ENCODE data around the gene SENP1.

SENP1 gene

GRCh38 chr12:48033451-48033850 lies 72.4 kb downstream of the SENP1 start:
- no peak for DNase-seq

DNA sequence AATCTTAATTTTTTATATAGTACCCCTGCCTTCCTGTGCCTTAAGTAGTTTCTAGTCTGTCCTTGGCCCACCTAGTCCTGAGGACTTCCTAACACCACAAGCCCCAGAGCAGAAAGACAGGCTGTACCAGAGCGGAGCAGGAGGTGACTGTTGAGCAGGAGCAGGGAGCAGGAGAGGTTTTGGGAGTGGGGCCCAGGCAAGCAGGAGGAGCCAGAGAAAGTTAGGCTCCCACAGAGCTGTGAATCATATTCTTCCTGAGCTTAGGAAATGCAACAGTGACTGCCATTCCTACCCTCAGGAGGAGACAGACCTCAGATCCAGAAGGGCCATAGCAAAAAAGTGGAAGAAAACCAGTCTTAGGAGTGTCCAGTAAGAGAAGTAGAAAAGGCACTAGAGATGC lies 73.3 kb downstream of the SENP1 start:
- DNase-seq: no peak

- no peak for DNase-seq
Measured at GRCh38 chr12:48031135-48031960, 74.5 kb downstream of the SENP1 start.

GRCh38 chr12:48030173-48030650 lies 75.7 kb downstream of the SENP1 start:
- no peak for DNase-seq

DNA sequence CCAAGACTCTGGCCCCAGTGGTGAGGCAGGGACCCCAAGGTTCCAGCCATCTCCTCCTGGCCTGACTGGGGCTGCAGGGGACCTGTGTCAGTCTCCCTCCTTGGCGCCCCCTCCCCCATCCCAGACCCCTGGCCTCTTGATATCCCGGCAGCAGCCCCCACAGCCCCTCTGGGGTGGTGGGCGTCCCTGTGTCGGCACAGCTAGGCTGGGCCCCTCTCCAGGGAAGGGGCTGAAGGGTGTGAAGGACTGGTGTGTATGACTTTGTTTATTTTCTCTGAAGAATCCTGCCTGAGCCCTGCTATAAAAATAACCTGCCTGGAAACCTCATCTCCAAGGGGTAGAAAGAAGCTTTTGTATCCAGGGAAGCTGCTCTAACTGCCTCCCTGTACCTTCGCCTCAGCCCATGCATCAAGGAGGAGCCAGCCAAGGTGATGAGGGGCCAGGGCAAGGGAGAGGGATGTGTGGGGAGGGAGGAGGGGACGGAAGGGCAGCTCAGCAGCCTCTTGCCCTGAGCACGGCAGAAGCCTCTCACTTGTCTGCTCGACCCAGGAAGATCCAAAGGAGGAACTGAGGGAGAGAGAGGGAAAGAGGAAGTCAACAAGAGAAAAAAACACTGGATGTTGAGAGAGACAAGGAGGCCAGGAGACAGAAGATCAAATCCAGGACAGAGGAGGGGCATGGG lies 76.2 kb downstream of the SENP1 start:
- peak; percentile 29 to 39 (median 39) for DNase-seq

DNA sequence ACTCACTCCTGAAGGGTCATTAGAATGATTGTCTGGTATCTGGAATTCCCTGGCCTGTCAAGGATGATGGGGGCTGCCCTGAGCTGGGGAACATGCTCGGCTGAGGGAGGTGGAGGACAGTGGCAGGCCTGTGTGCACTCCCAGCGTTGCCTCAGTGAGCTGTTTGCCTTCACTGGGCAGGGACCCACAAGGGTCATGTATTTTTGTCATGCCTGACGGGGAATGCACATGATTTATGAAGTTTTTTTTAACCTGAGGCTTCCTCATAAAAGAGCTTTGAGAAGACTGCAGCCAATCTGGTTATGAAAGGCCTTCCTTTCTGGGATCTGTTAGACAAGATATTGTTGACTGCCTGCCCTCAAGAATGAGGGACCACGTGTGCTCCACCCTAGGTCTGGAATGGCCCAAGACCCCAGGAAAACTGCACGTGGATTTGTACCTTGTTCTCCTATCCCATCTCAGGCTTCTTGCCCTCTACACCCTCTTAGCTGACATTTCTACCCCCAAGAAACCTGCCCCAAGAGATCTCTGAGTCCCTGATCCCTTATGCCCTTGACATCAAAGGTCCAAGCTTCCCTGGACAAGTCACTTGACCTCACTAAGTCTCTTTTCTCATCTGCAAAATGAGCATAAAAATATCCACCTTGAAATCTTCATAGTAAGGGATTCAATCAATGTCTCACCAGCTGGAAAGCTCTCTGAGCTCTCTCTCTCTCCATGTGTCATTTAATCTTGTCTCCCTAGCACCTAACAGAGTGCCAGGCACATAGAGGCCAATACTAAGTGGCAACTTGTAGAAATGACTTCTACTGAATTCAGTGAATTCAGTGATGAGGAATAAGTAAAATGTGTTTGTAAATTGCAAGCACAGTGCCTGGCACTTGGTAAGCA lies 77.1 kb downstream of the SENP1 start:
- no peak for DNase-seq

DNA sequence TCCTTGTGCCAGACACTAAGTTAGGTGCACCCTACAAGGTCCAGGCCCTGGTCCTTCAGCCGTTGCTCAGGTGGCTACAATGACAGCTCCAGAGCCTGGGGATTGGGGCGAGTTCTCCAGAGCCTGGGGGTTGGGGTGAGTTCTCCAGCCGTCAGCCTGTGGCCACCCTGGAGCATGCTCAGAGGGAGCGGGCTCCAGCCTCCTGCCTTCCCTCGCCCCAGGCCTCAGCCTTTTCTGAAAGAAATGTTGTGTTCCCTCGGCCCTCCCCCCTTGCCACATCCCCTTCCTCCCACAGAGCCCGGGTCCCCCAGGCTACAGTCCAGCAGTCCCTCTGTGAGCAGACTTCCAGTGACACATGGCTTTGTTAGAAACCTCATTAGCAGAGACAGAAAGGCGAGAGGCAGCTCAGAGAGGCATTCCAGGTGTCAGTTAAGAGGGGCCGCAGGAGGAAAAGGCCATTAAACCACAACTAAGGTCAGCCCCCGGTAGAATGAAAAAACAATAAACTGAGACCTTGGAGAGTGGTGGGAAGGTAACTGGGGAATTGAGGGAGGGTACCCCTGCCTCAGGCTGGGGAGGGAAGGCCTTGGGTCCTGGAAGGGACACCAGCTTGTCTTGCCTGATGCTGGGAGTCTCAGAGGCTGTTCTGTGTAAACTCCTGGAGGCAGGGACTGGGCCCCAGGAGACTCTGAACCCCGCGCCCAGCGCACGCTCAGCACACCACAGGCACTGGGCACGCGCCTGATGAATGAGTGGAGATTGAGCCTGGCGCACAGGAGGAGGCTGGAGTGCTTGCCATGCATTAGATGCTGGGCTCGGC lies 78.5 kb downstream of the SENP1 start:
- no peak for DNase-seq

- no peak for DNase-seq
Measured at GRCh38 chr12:48026060-48026827, 79.6 kb downstream of the SENP1 start.

- no peak for DNase-seq
Measured at GRCh38 chr12:48025281-48025680, 80.6 kb downstream of the SENP1 start.

GRCh38 chr12:48024735-48025134 lies 81.1 kb downstream of the SENP1 start:
- no peak for DNase-seq

GRCh38 chr12:48023386-48023785 lies 82.5 kb downstream of the SENP1 start:
- no peak for DNase-seq

GRCh38 chr12:48022676-48023385 lies 83.0 kb downstream of the SENP1 start:
- DNase-seq: no peak

DNA sequence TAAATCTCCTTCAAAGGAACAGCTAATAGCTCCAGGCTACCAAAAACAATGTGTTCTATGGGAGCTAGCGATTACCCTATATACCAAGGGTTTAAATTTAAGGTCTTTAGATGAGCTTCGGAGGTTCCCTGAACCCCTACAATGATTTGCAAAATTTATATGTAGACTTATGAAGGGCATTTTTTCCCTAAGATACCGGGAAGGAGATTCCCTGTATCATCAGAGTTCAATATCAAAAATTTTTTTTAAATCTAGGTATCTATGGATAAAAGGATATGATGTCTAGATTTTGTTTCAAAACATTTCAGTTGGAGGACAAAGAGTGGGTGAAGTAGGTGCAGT lies 83.7 kb downstream of the SENP1 start:
- DNase-seq: no peak

GRCh38 chr12:48021485-48022179 lies 84.2 kb downstream of the SENP1 start:
- DNase-seq: no peak

GRCh38 chr12:48019639-48020265 lies 86.1 kb downstream of the SENP1 start:
- no peak for DNase-seq

DNA sequence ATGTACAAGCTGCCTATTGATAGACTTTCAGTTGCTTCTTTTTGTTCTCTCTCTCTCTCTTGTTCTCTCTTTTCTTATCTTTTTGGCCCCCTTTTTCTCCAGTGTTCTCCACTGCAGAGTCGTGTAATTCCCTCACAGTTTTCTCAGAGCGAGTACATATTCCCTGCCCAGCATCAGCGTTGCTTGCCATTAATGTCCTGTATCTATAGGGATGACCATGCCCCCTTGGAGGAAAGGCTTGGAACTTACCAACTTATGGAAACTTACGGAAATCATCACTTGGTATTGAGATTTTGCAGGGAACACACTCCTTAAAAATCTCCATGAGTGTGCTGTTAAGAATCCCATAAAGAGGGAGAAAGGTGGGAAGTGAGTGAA lies 87.3 kb downstream of the SENP1 start:
- no peak for DNase-seq

- DNase-seq: no peak
Measured at GRCh38 chr12:48017921-48018617, 87.8 kb downstream of the SENP1 start.

- DNase-seq: no peak
Measured at GRCh38 chr12:48017496-48017895, 88.4 kb downstream of the SENP1 start.

- DNase-seq: no peak
Measured at GRCh38 chr12:48016373-48017020, 89.4 kb downstream of the SENP1 start.

Measured in suppressor macrophage treated with lipopolysaccharide for 1 hour (primary cell).